BLaER1 (cell line): ENCODE measurements around the gene ATP8B1.

Source experiments
- H3K27ac ChIP-seq: shearing (Covaris generic); formaldehyde crosslinking; 2 replicates; pipeline ENCODE4 v1.8.1; 2022
- H3K27me3 ChIP-seq: shearing (Covaris generic); formaldehyde crosslinking; 2 replicates; pipeline ENCODE4 v1.8.1; 2022
- H3K36me3 ChIP-seq: shearing (Covaris generic); formaldehyde crosslinking; 2 replicates; pipeline ENCODE4 v1.8.1; 2022
- H3K4me1 ChIP-seq: shearing (Covaris generic); formaldehyde crosslinking; 2 replicates; pipeline ENCODE4 v1.8.1; 2022
- H3K4me2 ChIP-seq: shearing (Covaris generic); formaldehyde crosslinking; 2 replicates; pipeline ENCODE4 v1.8.1; 2022
- H3K4me3 ChIP-seq: shearing (Covaris generic); formaldehyde crosslinking; 2 replicates; pipeline ENCODE4 v1.8.1; 2022
- H3K9ac ChIP-seq: shearing (Covaris generic); formaldehyde crosslinking; 2 replicates; pipeline ENCODE4 v1.8.1; 2022
- H3K9me3 ChIP-seq: shearing (Covaris generic); formaldehyde crosslinking; 2 replicates; pipeline ENCODE4 v1.8.1; 2022
- H4K20me1 ChIP-seq: shearing (Covaris generic); formaldehyde crosslinking; 2 replicates; pipeline ENCODE4 v1.8.1; 2022
- Cebpa-rat ChIP-seq: shearing (Covaris generic); IDR thresholded peaks from 2 replicates; pipeline ENCODE4 v1.8.1; 2022

Gene ATP8B1

GRCh38 chr18:57819671-57820460 is 16.8 kb upstream of the ATP8B1 start:
- Histone ChIP-seq H3K27me3 (no peaks in the 10 kb centered on the region), H3K4me2 (no peak overlapping the region)

GRCh38 chr18:57819119-57819518 is 16.0 kb upstream of the ATP8B1 start:
- Histone ChIP-seq H3K9me3 (0 out of 2 replicates have a peak, but pooled peaks cover under 1% of the 10 kb centered on the region), H4K20me1 (no peaks in the 10 kb centered on the region), H3K36me3 (no peaks in the 10 kb centered on the region), H3K4me2 (no peak overlapping the region), H3K27ac (no peak overlapping the region), H3K9ac (no peak overlapping the region), H3K4me3 (no peak overlapping the region), H3K27me3 (no peaks in the 10 kb centered on the region), H3K4me1 (no peaks in the 10 kb centered on the region)
- TF ChIP-seq Cebpa-rat, result no peak

More at GRCh38 chr18:57819671-57820460, 16.8 kb upstream of the ATP8B1 start:
- TF ChIP-seq Cebpa-rat, result no peak
- Histone ChIP-seq H3K4me1 (no peaks in the 10 kb centered on the region), H3K36me3 (no peaks in the 10 kb centered on the region), H3K9ac (no peak overlapping the region), H4K20me1 (no peaks in the 10 kb centered on the region), H3K4me3 (no peak overlapping the region), H3K27ac (no peak overlapping the region), H3K9me3 (no peaks in the 10 kb centered on the region)

- Histone ChIP-seq H3K4me1 (no peaks in the 10 kb centered on the region), H3K4me2 (no peak overlapping the region), H3K9me3 (peaks cover 28% of the 10 kb centered on the region), H3K9ac (no peak overlapping the region), H3K27me3 (no peaks in the 10 kb centered on the region), H3K27ac (no peak overlapping the region), H4K20me1 (no peaks in the 10 kb centered on the region), H3K36me3 (no peaks in the 10 kb centered on the region), H3K4me3 (no peak overlapping the region)
- no peak for TF ChIP-seq Cebpa-rat
Measured at GRCh38 chr18:57816208-57816954, 13.3 kb upstream of the ATP8B1 start.

- no peak overlapping the region for H3K9ac ChIP-seq
- no peak for TF ChIP-seq Cebpa-rat
- no peak overlapping the region for H3K4me2 ChIP-seq
- no peaks in the 10 kb centered on the region for H3K4me1 ChIP-seq
- H3K27me3 ChIP-seq, result no peaks in the 10 kb centered on the region
- H3K4me3 ChIP-seq, result no peak overlapping the region
- H4K20me1 ChIP-seq, result no peaks in the 10 kb centered on the region
- H3K36me3 ChIP-seq, result no peaks in the 10 kb centered on the region
- H3K9me3 ChIP-seq, result peaks cover 36% of the 10 kb centered on the region
- no peak overlapping the region for H3K27ac ChIP-seq
Measured at GRCh38 chr18:57814555-57814954, 11.4 kb upstream of the ATP8B1 start.

GRCh38 chr18:57813245-57813644 is 10.1 kb upstream of the ATP8B1 start:
- Histone ChIP-seq H3K9ac (no peak overlapping the region), H3K27me3 (no peaks in the 10 kb centered on the region), H3K27ac (no peak overlapping the region), H3K4me2 (no peak overlapping the region), H3K4me3 (no peak overlapping the region), H3K9me3 (peaks cover 36% of the 10 kb centered on the region), H3K4me1 (no peaks in the 10 kb centered on the region), H4K20me1 (no peaks in the 10 kb centered on the region), H3K36me3 (no peaks in the 10 kb centered on the region)
- no peak for TF ChIP-seq Cebpa-rat

- Histone ChIP-seq H3K4me3 (no peak overlapping the region), H3K9me3 (peaks cover 36% of the 10 kb centered on the region), H3K27ac (no peak overlapping the region), H3K4me2 (no peak overlapping the region), H3K9ac (no peak overlapping the region), H4K20me1 (no peaks in the 10 kb centered on the region), H3K27me3 (no peaks in the 10 kb centered on the region), H3K4me1 (no peaks in the 10 kb centered on the region), H3K36me3 (no peaks in the 10 kb centered on the region)
- TF ChIP-seq Cebpa-rat, result no peak
Measured at GRCh38 chr18:57812126-57812477, 9.0 kb upstream of the ATP8B1 start.

GRCh38 chr18:57811477-57812125 is 8.5 kb upstream of the ATP8B1 start:
- no peak overlapping the region for H3K9ac ChIP-seq
- H3K27me3 ChIP-seq, result no peaks in the 10 kb centered on the region
- H3K27ac ChIP-seq, result no peak overlapping the region
- no peaks in the 10 kb centered on the region for H3K36me3 ChIP-seq
- no peak overlapping the region for H3K4me3 ChIP-seq
- H3K9me3 ChIP-seq, result peaks cover 36% of the 10 kb centered on the region
- no peaks in the 10 kb centered on the region for H3K4me1 ChIP-seq
- TF ChIP-seq Cebpa-rat, result no peak
- H4K20me1 ChIP-seq, result no peaks in the 10 kb centered on the region
- H3K4me2 ChIP-seq, result no peak overlapping the region

- Histone ChIP-seq H3K27ac (no peak overlapping the region), H3K4me2 (no peak overlapping the region), H3K36me3 (no peaks in the 10 kb centered on the region), H3K4me1 (no peaks in the 10 kb centered on the region), H4K20me1 (no peaks in the 10 kb centered on the region), H3K9me3 (peaks cover 42% of the 10 kb centered on the region), H3K4me3 (no peak overlapping the region), H3K9ac (no peak overlapping the region), H3K27me3 (peaks cover 15% of the 10 kb centered on the region)
- TF ChIP-seq Cebpa-rat, result no peak
Measured at GRCh38 chr18:57809190-57809589, 6.1 kb upstream of the ATP8B1 start.

GRCh38 chr18:57807336-57808117 is 4.4 kb upstream of the ATP8B1 start:
- Histone ChIP-seq H3K27ac (no peak overlapping the region), H3K4me3 (no peak overlapping the region), H3K4me2 (no peak overlapping the region), H3K9ac (no peak overlapping the region), H3K4me1 (peaks cover 6% of the 10 kb centered on the region), H3K27me3 (peaks cover 31% of the 10 kb centered on the region), H3K36me3 (no peaks in the 10 kb centered on the region), H4K20me1 (peaks cover 13% of the 10 kb centered on the region), H3K9me3 (peaks cover 42% of the 10 kb centered on the region)
- TF ChIP-seq Cebpa-rat, result no peak

GRCh38 chr18:57806978-57807285 is 3.8 kb upstream of the ATP8B1 start:
- Histone ChIP-seq H3K4me3 (no peak overlapping the region), H3K27ac (no peak overlapping the region), H3K4me2 (no peak overlapping the region), H3K9ac (no peak overlapping the region), H3K9me3 (peaks cover 42% of the 10 kb centered on the region), H3K36me3 (no peaks in the 10 kb centered on the region), H3K4me1 (peaks cover 12% of the 10 kb centered on the region), H3K27me3 (peaks cover 37% of the 10 kb centered on the region), H4K20me1 (peaks cover 19% of the 10 kb centered on the region)
- TF ChIP-seq Cebpa-rat, result no peak
